Measurements from ENCODE around the gene OSGIN1. TPM values are rescaled to one million over a fixed set of nuclear protein-coding genes. Genes with fewer than 3 reads are reported as not detected.

The OSGIN1 gene
- total RNA-seq, 1 donor from 2014 or later = 4.7 TPM

- no peak for ATAC-seq
- peak; percentile 12 for DNase-seq
- intact Hi-C loops (cut with micrococcal nuclease) = no loop called here
Measured at GRCh38 chr16:83925095-83925905, 27.7 kb upstream of the OSGIN1 start.

GRCh38 chr16:83925957-83926725, 26.9 kb upstream of the OSGIN1 start:
- DNase-seq (peak; percentile 24), ATAC-seq (peak; percentile 1)
- intact Hi-C loops (cut with micrococcal nuclease) = no loop called here

GRCh38 chr16:83926726-83927397, 26.2 kb upstream of the OSGIN1 start:
- intact Hi-C loops (cut with micrococcal nuclease) = no loop called here
- peak; percentile 82 for DNase-seq
- ATAC-seq = peak; percentile 68

- ATAC-seq = no peak
- intact Hi-C loops (cut with micrococcal nuclease) = no loop called here
- no peak for DNase-seq
Measured at GRCh38 chr16:83928341-83929055, 24.5 kb upstream of the OSGIN1 start.

GRCh38 chr16:83929811-83930555, 23.1 kb upstream of the OSGIN1 start:
- intact Hi-C loops (cut with micrococcal nuclease) = no loop called here
- DNase-seq = peak; percentile 19
- no peak for ATAC-seq

GRCh38 chr16:83930730-83931500, 22.1 kb upstream of the OSGIN1 start:
- intact Hi-C loops (cut with micrococcal nuclease) = no loop called here
- no peak for ATAC-seq
- peak; percentile 15 for DNase-seq

- intact Hi-C loops (cut with micrococcal nuclease) = no loop called here
- ATAC-seq (no peak), DNase-seq (no peak)
Measured at GRCh38 chr16:83931556-83931955, 21.5 kb upstream of the OSGIN1 start.

GRCh38 chr16:83932304-83932703, 20.7 kb upstream of the OSGIN1 start:
- no peak for ATAC-seq
- intact Hi-C loops (cut with micrococcal nuclease) = no loop called here

GRCh38 chr16:83932955-83933673, 19.9 kb upstream of the OSGIN1 start:
- intact Hi-C loops (cut with micrococcal nuclease) = no loop called here
- ATAC-seq = no peak
- no peak for DNase-seq

More at GRCh38 chr16:83932304-83932703, 20.7 kb upstream of the OSGIN1 start:
- no peak for DNase-seq

GRCh38 chr16:83933885-83934683, 19.0 kb upstream of the OSGIN1 start:
- intact Hi-C loops (cut with micrococcal nuclease) = no loop called here
- DNase-seq (no peak), ATAC-seq (no peak)

- no peak for DNase-seq
- ATAC-seq = no peak
- intact Hi-C loops (cut with micrococcal nuclease) = no loop called here
Measured at GRCh38 chr16:83934684-83934977, 18.4 kb upstream of the OSGIN1 start.

- intact Hi-C loops (cut with micrococcal nuclease) = no loop called here
- no peak for DNase-seq
- ATAC-seq = no peak
Measured at GRCh38 chr16:83935005-83935857, 17.8 kb upstream of the OSGIN1 start.

- ATAC-seq = no peak
- intact Hi-C loops (cut with micrococcal nuclease) = no loop called here
- DNase-seq = no peak
Measured at GRCh38 chr16:83935858-83936255, 17.2 kb upstream of the OSGIN1 start.

- DNase-seq = no peak
- no peak for ATAC-seq
- intact Hi-C loops (cut with micrococcal nuclease) = no loop called here
Measured at GRCh38 chr16:83936581-83937165, 16.4 kb upstream of the OSGIN1 start.

- ATAC-seq = no peak
- intact Hi-C loops (cut with micrococcal nuclease) = no loop called here
- DNase-seq = no peak
Measured at GRCh38 chr16:83937267-83937666, 15.8 kb upstream of the OSGIN1 start.
